Anterior cingulate cortex (tissue), 58 donors: ENCODE data around the gene STMN3.
A peak's percentile ranks its signal among the peaks of the same experiment; 100 is the strongest.
"Not testable (repeated sequence)": the region's sequence is repeated elsewhere in the genome, so short reads cannot be mapped to it uniquely, and the experiment has no call there.

Experiments used
- DNase-seq, 58 donors: peaks; one replicate each; lab custom pipeline; 2025; lab: John Stamatoyannopoulos, UW

STMN3 gene

GRCh38 chr20:63660622-63661021 is 7.4 kb upstream of the STMN3 start:
- DNase-seq: no peak

- DNase-seq: not testable (repeated sequence)
Observed at GRCh38 chr20:63660174-63660573, 7.0 kb upstream of the STMN3 start.

- no peak for DNase-seq
Observed at GRCh38 chr20:63659370-63659769, 6.1 kb upstream of the STMN3 start.

GRCh38 chr20:63658749-63659187 is 5.5 kb upstream of the STMN3 start:
- DNase-seq: peak in 3 of 58 donors; percentile 63 to 76 (median 71)

GRCh38 chr20:63657937-63658748 is 4.9 kb upstream of the STMN3 start, which contains the start of gene RTEL1:
TSS of gene RTEL1 (plus strand) at chr20:63658312. CDS start at chr20:63659403, 1,091 bp downstream.
- DNase-seq: peak; percentile 58 to 98 (median 92)

- DNase-seq: peak in 4 of 58 donors; percentile 17 to 61 (median 38)
Observed at GRCh38 chr20:63657260-63657936, 4.2 kb upstream of the STMN3 start.

- DNase-seq: no peak
Observed at GRCh38 chr20:63656451-63656850, 3.2 kb upstream of the STMN3 start.

- DNase-seq: no peak
Observed at GRCh38 chr20:63655249-63655648, 2.0 kb upstream of the STMN3 start.

GRCh38 chr20:63653974-63654668 is 897 bp upstream of the STMN3 start:
- no peak for DNase-seq

- no peak for DNase-seq
Observed at GRCh38 chr20:63652192-63652980, 838 bp downstream of the STMN3 start.

- DNase-seq: peak in 1 of 58 donors; percentile 40
Observed at GRCh38 chr20:63651942-63652191, 1.4 kb downstream of the STMN3 start.

- not testable (repeated sequence) for DNase-seq
Observed at GRCh38 chr20:63650486-63650885, 2.7 kb downstream of the STMN3 start.

GRCh38 chr20:63648895-63649589 is 4.2 kb downstream of the STMN3 start:
- DNase-seq: no peak

GRCh38 chr20:63648190-63648589 is 5.0 kb downstream of the STMN3 start:
- DNase-seq: no peak

GRCh38 chr20:63645218-63645617 is 8.0 kb downstream of the STMN3 start:
- DNase-seq: no peak

GRCh38 chr20:63643946-63644345 is 9.3 kb downstream of the STMN3 start:
- DNase-seq: no peak

- DNase-seq: no peak
Observed at GRCh38 chr20:63643499-63643898, 9.7 kb downstream of the STMN3 start.

GRCh38 chr20:63642527-63643247 is 10.5 kb downstream of the STMN3 start:
- no peak for DNase-seq
